ENCODE results near the gene PDIK1L.

- no peak for TF ChIP-seq SMC3 (conservative IDR thresholded peaks at IDR 0.05; ENCODE audit: poor library complexity)
- no peak for TF ChIP-seq EZH2 (IDR thresholded peaks at IDR 0.05; ENCODE audit: borderline replicate concordance, insufficient read depth, low read length, poor library complexity, severe bottlenecking)
- no peak for TF ChIP-seq CTCF (IDR thresholded peaks at IDR 0.05; ENCODE audit: poor library complexity, severe bottlenecking)
- no peak for TF ChIP-seq TAF1 (IDR thresholded peaks at IDR 0.05; ENCODE audit: low read depth)
- no peak for TF ChIP-seq MXI1 (conservative IDR thresholded peaks at IDR 0.05; ENCODE audit: poor library complexity, severe bottlenecking)
- TF ChIP-seq EP300 (conservative IDR thresholded peaks at IDR 0.05; ENCODE audit: poor library complexity, severe bottlenecking) = no peak
- no peak for TF ChIP-seq RAD21 (conservative IDR thresholded peaks at IDR 0.05)
- no peak for TF ChIP-seq REST (IDR thresholded peaks at IDR 0.05; ENCODE audit: borderline replicate concordance)
- no peak for TF ChIP-seq POLR2AphosphoS5 (IDR thresholded peaks at IDR 0.05)
These were observed 53.5 kb downstream of the PDIK1L start for GRCh38 chr1:26164861-26165842.
